GM18526 (cell line): ENCODE data around the gene PPM1D.

Experiments
- POLR2A ChIP-seq: IDR thresholded peaks from 3 replicates; pipeline ENCODE4 v1.6.1; 2011; ENCODE audit not compliant: insufficient read length; ENCODE audit errors: extremely low read depth

The PPM1D gene

DNA sequence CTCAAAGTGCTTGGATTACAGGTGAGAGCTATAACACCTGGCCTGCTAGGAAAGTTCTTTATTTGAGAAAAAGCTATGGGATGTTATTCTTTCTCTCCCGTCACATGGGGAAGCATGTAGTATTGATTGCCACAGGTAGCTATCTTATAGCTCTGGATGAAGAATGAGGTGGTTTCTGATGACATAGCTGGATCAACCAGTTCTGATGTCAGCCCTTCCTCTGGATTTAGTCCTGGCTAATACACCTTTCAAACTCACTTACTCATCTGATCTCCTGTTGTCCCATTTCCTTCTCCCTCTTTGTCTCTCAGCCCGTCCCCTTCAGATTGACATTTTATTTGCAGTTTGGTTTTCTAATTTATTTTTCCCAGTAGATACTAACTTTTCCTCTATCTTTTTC is 14.1 kb upstream of the PPM1D start:
- TF ChIP-seq POLR2A, result no peak

DNA sequence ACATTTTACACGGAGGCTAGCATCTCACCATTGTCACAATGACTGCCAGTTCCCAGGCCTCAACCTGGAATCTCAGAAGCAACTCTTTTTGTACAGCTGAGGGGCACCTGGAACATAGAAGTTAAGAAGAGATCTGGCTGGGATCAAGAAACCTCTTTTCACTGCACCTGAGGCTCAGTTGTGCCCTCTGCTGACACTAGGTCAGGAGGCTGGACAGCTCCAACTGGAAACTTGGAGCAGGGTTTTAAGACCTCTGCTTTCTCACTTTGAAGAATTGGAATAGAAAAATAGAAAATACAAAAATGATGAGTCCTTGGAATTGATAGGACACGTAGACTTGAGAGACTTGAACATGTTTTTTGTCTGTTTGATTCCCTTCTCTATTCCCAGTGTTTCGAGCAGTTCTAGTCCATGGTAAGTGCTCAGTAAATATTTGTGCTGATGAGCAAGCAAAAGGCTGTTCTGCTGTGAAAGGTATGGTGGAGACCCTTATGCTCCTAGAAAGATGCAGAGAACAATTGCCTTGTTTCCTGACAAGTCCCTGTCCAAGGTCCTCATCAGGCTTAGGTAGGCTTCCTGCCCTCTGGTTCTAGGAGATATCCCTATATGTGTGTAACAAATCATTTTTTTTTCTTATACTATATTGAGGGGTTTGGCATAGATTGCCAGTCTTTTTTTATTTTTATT is 13.6 kb upstream of the PPM1D start:
- TF ChIP-seq POLR2A, result no peak

DNA sequence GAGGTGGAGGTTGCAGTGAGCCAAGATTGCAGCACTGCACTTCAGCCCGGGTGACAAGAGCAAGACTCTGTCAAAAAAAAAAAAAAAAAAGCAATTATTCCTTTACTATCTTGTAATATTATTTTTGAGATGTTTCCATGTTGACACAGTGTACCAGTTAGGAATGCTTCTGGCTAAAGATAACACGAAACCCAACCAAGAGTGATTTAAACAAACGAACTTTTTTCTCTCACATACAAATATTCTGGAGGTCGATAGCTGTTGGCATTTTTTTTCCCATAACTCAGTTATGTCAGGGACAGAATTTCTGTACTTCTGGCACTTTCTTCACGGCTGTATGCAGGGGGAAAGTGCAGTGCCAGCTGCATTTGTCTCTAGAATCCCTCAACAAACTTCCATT is 9.9 kb upstream of the PPM1D start:
- TF ChIP-seq POLR2A, result no peak

DNA sequence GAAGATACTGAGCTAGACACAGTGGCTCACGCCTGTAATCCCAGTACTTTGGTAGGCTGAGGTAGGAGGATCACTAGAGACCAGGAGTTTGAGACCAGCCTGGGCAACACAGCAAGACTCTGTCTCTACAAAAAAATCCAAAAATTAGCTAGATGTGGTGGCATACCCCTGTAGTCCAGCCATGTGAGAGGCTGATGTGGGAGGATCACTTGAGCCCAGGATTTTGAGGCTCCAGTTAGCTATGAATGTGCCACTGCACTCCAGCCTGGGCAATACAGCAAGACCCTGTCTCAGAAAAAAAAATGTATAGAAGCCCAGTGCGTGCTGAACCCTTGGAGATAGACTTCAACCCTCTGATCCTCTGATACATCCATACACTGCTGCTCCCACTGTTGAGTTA is 7.2 kb upstream of the PPM1D start:
- TF ChIP-seq POLR2A, result no peak

DNA sequence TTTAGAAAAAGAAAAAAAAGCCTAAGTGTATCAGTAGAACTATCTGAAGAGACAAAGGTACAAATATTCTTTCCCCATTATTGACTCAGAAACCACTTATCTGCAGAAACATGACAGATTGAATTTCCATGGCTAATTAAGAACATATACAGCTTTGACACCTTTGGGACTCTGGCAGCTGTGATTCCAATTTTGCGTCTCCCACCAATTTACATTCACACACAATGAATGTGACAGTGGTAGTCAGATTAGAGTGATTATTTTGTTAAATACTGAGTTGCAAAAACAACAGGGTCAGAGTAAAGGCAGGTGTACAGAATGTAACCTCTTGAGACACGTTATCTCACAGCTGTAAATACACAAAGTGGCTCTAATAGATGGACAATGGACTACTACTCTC is 5.3 kb upstream of the PPM1D start:
- TF ChIP-seq POLR2A, result no peak

DNA sequence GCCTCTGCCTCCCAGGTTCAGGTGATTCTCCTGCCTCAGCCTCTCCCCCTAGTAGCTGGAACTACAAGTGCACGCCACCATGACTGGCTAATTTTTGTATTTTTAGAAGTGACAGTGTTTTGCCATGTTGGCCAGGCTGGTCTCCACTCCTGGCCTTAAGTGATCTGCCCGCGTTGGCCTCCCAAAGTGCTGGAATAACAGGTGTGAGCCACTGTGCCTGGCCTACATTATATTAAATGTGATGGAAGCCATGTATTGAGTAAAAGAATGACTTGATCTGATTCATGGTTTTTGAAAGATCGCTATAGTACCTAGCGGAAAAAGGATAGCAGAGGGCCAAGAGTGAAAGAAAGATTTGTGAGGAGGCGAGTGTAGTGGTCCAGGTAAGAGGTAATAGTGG is 2.7 kb upstream of the PPM1D start:
- no peak for TF ChIP-seq POLR2A

DNA sequence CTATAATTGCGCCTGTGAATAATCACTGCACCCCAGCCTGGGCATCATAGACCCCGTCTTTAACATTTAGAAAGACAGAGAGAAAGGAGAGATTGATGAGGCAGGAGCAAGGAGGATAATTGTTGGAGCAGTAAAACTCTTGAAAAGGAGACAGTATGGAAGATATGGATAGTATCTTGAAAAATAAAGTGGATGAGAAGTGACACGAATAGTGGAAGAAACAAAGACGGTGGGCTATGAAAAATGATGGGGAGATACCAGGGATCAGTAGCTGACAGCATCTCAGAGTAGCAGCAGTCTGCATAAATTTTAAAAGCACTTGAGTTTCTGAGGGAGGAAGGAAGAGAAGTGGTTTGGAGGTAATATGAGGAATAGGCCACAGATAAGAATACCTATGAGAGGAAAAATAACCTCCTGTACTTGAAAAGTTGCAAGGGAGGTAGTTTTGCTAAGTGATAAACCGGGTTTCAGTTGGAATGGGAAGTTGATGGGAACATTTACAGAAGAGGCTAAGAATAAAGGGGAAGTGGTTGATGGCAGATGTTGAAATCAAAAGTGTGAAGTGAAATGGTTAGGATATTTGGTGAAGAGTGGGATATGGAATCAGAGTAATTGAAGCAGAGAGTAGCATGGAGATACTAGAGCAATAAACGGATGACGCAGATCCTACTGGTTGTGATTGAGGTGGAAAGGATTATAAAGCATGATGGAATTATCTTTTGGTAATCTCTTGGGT is 1.8 kb upstream of the PPM1D start:
- no peak for TF ChIP-seq POLR2A

DNA sequence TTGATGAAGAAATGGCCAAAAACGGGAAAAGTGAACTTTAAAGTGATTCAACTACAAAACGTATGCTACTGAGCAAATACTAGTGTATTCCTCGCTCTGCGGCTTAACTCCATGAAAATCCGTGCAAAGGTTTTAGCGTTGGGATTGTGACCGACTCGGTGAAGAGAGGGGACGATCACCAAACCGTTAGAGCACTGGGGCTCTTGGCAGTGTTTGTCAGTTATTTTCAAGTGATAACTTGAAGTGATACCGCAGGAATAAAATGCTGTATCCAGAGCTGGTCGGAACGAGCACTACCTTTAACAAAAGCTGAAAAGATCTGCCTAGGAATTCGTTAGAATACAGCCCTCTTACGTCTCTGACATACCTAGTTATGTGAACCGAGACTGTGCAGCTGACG is 773 bp upstream of the PPM1D start:
- TF ChIP-seq POLR2A, result no peak

DNA sequence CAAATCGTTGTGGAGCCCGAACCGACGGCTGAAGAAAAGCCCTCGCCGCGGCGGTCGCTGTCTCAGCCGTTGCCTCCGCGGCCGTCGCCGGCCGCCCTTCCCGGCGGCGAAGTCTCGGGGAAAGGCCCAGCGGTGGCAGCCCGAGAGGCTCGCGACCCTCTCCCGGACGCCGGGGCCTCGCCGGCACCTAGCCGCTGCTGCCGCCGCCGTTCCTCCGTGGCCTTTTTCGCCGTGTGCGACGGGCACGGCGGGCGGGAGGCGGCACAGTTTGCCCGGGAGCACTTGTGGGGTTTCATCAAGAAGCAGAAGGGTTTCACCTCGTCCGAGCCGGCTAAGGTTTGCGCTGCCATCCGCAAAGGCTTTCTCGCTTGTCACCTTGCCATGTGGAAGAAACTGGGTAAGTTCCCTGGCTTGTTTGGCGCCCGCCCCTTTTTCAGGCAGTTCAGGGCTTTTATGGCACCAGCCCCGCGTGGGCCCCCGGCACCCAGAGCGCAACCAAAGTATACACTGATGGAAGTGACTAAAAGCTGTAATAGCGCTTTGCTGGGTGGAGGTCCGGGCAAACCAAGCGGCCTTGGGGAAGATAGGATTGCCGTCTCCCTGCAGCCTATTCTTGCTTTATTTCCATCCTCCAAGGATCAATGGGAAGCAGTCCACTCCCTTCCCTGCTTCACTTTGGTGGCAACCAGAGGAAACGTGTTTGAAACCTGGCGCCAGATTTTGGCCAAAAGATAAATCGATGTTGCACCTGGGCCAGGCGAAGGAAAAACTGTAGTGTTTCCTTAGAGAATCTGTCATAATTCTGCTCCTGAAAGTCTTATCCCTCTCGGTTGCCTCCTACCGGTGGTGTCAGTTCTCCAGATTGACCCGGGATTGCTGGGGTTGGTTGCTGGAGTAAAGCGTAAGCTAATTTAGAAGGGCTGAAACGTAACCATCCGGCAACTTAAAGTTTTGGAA is 775 bp downstream of the PPM1D start:
- no peak for TF ChIP-seq POLR2A

DNA sequence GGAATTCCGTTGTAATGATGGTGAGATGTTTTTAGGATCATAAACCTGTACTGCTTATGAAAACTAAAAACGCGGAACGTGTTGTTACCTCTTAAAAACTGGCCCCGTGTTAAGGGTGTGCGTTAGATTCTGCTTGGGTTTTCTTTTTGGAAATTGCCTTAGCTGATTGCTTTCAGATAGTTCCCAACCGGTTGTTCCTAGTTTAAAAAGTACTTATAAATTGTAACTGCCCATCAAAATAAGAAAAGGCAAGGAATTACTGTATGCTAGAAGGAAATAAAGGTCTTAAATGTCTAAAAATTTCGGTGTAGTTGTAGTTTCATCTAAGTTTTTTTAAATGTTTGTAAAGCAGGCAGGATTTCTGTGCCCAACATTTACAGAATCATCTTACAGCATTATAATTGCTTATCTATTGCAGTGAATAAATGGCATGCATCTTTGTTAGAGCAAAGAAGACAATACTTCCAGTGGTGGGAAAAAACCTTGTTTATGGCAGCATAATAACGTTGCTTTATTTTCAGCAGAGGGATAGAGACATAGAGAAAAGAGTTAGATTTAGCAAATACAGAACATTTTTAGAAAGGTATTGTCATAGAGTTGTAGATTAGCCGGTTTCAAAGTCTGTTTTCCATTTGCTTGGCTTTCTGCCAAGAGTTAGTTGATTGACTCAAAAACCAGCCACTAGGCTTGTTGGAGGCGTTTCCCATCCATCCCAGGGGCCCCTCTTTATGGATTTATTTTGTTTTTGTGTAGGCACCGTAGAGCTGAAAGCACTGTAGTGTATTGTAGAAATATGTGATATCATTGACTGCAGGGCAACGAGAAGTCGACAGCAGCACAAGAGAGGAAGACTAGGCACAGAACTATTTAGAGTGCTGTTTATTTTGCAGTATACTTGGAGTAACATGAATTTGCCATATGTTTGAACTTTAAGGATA is 1.7 kb downstream of the PPM1D start:
- no peak for TF ChIP-seq POLR2A

DNA sequence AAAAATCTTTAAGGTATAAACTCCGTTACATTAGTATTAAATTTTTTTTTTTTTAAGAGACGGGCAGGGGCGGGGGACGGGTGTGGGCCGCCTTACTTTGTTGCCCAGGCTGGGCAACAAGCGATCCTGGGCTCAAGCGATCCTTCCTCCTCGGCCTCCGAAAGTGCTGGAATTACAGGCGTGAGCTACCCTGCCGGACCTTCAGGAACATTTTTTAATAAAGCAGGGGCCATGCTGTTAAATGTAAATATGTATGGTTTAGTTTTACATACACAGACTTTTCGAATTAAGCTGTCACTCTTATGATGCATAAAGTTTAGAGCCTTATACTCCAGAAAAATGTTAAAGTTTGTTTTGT is 2.4 kb downstream of the PPM1D start:
- TF ChIP-seq POLR2A, result no peak

DNA sequence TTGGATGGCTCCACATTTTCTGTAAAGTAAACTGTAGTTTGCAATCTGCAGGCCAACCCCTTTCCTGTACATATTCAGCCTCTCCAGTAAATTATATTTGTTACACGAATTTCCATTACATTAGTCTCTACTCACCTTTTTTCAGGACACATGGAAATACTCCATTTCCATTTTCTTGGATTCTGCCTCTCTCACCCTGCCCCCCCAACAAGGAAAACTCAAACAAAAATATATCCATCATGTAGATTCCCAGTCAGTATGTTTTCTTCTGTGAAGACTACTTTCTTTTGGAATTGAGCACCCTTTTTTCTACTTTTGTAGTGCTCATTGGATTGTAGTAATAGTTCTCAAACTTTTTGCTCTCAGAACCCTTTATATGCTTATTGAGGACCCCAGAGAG is 2.9 kb downstream of the PPM1D start:
- TF ChIP-seq POLR2A, result no peak

DNA sequence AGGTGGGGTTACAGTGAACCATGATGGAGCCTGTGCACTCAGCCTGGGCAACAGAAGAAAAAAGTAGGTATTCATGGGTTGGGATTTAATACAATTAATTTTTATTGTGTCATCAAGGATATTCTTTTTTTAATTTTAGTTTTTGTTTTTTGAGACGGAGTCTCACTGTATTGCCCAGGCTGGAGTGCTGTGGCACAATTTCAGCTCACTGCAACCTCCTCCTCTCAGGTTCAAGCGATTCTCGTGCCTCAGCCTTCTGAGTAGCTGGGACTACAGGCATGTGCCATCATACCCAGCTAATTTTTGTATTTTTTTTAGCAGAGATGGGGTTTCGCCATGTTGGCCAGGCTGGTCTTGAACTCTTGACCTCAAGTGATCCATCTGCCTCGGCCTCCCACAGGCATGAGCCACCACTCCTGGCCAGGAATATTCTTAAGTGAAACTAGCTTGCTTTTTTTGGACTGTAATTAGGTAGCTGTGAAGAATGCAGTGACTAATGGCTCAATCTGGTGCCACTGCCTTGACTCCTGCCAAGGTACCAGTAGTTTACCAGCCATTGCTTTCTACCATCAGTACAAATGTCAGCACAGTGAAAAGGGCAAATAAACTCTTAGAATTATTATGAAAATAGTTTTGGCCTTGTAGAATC is 4.8 kb downstream of the PPM1D start:
- no peak for TF ChIP-seq POLR2A

DNA sequence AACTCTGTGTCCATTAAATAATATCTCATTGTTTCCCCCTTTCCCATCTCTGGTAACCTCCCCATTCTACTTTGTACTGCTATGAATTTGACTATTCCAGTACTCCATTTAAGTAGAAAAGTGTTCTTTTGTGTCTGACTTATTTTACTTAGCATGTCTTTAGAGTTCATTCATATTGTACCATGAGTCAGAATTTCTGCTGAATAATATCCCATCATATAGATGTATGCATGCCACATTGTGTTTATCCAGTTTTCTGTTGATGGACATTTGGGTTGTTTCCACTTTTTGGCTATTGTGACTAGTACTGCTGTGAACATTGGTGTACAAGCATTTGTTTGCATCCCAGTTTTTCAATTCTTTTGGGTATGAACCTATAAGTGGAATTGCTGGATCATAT is 6.0 kb downstream of the PPM1D start:
- no peak for TF ChIP-seq POLR2A
